Measurements from ENCODE around the gene FAM174C. TPM values are rescaled to one million over a fixed set of nuclear protein-coding genes. Genes with fewer than 3 reads are reported as not detected.
"Not testable (repeated sequence)": the region's sequence is repeated elsewhere in the genome, so short reads cannot be mapped to it uniquely, and the experiment has no call there.

The FAM174C gene
- total RNA-seq, 1 donor from 2014 or later = 96.6 TPM

DNA sequence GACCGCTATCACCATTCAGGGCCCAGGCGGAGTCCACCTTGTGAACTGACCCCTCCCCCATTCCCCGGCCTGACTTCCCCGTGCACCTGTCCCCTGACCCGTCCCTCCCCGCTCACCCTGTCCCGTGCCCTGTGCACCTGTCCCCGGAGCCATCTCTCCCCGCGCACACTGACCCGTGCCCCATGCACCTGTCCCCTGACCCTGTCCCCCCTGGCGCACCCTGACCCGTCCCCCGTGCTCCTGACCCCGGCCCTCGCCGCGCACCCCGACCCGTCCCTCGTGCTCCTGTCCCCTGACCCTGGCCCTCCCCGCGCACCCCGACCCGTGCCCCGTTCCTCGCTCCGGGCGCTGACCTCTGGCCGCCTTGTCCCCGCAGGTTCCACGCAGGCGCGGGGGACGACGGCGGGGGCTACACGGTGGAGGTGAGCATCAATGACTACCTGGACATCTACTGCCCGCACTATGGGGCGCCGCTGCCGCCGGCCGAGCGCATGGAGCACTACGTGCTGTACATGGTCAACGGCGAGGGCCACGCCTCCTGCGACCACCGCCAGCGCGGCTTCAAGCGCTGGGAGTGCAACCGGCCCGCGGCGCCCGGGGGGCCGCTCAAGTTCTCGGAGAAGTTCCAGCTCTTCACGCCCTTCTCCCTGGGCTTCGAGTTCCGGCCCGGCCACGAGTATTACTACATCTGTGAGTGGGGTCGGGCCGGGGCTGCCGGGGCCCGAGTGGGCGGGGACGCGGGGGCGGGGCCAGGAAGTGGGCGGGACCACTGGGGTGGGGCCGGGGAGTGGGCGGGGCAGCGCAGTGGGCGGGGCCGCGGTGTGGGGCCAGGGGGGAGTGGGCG is 20.1 kb downstream of the FAM174C start:
- no peak for DNase-seq (ENCODE audit: extremely low read depth, low read depth, low spot score)

DNA sequence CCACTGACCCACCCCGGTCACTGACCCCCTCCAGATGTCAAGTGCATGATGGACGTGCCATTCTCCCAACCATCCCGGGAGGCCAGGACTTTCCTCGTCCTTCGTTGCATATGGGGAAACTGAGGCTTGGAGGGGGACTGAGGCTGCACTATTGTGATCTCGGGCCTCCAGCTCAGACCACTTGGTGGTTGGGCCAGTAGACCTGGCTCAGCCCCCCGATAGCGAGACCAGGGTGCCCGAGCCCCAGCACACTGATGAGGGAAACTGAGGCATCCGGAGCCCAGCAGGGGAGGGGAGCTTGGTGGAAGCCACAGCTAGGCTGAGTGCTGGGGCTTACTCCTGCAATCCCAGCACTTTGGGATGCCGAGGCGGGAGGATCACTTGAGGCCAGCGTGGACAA is 20.7 kb downstream of the FAM174C start:
- DNase-seq (ENCODE audit: extremely low read depth, low read depth, low spot score) = no peak

DNA sequence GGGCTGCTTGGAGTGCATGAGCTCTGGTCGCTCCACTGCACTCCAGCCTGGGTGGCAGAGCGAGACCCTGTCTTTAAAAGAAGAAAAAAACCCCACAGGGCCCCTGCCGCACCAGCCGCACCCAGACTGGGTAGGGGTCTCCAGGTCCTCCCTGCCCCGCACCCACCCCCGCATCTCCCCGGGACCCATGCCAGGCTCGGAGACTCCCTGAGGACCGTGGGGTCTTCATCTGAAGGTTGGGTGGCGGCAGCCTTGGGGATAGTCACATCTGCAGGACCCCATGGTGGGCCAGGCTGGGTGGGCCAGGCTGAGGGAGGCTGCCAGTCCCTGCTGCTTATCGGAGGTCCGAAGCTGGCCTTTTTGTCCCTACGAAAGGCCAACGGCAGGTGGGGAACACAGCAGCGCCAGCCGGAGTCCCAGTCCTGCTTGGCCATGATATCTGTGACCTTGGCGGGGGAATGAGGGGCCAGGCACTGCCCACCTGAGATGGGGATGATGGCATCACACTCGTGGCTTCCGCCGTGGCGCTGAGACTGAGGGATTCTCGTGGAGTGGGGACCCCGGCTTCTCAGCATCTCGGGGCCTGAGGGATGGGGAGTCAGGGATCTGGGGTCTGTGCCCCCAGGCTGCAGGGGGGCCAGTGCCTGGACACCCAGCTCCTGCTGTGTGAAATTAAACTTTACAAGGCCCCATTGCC is 21.4 kb downstream of the FAM174C start:
- no peak for DNase-seq (ENCODE audit: extremely low read depth, low read depth, low spot score)

DNA sequence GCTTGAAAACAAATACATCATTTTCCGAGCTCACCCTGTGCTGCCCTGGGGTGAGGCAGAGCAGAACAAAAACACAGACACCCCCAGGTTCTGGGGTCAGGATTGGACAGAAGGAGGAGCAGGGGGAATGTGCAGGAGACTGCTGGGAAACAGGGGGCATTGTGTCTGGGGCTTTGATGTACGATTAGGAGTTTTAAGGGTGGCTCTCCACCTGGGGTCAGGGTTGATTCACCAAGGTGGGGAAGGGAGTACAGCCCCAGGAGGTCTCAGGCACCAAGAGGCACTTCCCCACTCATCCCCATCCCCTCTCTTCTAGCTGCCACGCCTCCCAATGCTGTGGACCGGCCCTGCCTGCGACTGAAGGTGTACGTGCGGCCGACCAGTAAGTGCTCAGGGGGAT is 22.9 kb downstream of the FAM174C start:
- no peak for DNase-seq (ENCODE audit: extremely low read depth, low read depth, low spot score)

DNA sequence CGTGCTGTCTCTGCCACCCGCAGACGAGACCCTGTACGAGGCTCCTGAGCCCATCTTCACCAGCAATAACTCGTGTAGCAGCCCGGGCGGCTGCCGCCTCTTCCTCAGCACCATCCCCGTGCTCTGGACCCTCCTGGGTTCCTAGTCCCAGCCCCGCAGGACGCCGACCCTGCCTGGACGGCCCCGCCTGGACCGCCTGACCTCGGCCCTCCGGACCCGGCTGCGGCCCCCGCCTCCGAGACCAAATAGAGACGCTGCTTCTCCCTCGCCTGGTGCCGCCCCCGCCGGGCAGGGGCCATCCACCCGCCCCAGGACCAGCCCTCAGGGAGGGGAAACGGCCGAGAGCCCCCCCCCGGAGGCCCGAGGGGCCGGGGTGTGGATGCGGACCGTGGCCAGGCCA is 24.5 kb downstream of the FAM174C start:
- no peak for DNase-seq (ENCODE audit: extremely low read depth, low read depth, low spot score)

DNA sequence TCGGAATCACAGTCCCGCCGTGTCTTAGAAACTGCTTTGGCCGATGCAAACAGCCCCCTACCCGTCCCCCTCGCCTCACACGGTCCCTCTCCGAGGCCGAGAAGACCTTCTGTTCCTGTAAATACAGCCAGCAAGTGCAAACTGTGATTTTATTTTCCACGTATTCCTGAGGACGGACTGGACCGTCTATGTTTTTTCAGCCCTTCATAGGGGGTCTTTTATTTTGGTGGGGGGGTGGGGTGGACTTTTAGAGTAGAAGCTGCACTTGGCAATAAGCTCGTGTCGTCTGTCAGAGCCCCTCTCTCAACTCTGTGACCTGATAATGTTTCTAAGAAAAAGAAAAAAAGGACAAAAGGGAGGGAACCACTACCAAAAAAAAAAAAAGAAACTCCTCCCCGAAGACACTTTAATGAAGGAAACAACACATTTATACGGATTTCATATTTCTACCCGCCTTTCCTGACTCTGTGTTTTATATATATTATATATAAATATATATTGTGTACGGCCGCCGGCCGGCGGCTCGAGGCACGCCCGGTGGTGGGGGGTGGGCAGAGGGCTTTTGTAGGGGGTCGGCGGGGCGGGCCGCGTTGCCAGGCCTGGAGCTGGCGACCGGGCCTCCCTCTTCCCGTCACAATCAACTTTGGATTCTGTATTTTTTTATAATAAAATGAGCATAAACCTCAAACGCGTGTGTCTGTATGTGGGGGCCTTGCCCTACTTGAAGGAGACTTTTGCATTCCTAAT is 25.6 kb downstream of the FAM174C start:
- DNase-seq (ENCODE audit: extremely low read depth, low read depth, low spot score) = no peak

DNA sequence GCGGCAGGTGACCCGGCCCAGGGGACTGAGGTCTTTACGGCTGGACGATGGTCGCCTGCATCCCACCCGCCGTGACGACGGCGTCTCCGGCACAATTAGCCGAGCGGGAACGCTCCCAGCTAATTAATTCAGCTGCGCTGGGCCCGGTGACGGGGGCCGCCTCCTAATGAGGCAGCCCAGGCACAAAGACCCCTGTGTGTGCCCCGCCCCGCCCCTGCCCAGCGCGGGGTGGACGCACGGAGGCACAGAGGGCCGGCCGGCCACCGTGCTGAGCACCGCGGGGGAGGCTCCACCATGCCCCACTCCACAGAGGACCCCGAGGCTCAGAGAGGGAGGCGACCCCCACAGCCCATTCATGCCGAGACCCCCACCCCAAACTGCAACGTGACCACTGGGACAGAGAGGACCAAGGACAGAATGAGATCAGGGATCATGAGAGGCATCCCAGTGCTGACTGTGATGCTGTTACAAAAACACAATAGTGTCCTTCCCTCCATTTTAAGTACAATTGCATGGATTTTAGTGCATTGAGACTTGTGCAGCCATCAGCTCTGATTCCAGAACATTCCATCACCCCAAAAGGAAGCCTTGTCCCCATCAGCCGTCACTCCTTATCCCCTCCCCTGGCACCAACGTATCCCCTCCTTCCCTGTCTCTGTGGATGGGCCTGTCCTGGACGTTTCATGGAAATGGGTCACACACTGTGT is 27.4 kb downstream of the FAM174C start:
- DNase-seq (ENCODE audit: extremely low read depth, low read depth, low spot score) = no peak

DNA sequence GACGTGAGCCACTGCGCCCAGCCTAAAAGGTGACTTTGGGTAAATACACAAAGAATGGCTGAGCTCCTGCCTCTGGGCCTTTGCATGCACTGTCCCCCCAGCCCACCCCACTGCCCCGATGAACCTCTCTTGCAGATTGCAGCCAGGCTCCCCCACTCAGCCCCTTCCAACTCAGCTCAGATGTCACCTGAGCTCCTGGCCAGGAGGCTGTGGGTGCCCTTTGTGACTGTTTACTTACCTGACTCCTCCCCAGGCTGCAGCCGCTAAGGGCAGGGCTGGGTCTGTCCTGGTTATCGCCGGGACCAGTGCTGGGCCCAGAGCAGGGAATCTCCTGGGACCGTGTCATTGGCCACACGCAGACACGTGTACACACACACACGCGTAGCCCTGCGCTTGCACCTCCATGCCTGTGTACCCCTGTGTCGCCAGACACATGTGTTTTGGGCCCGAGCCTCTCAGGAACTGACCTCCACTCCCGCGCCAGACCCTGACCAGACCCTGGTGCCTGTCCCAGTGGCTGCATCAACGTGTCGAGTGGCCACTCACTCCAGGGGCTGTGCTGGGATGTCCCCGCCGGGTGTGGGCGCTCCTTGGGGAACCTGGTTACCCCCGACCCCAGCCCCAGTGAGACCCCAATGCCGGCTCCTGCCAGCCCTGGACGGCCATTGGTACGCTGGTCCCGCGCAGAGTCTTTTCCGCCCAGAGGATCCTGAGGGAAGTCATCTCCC is 29.0 kb downstream of the FAM174C start:
- DNase-seq (ENCODE audit: extremely low read depth, low read depth, low spot score) = no peak

DNA sequence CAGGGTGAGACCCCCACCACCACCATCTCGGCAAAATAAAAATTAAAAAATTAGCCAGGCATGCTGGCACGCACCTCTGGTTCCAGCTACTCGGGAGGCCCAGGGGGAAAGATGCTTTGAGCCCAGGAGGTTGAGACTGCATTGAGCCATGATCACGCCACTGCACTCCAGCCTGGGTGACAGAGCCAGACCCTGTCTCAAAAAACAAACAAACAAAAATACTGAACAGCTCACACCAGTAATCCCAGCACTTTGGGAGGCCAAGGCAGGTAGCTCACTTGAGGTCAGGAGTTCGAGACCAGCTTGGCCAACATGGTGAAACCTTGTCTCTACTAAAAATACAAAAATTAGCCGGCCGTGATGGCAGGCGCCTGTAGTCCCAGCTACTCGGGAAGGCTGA is 30.0 kb downstream of the FAM174C start:
- not testable (repeated sequence) for DNase-seq (ENCODE audit: extremely low read depth, low read depth, low spot score)

DNA sequence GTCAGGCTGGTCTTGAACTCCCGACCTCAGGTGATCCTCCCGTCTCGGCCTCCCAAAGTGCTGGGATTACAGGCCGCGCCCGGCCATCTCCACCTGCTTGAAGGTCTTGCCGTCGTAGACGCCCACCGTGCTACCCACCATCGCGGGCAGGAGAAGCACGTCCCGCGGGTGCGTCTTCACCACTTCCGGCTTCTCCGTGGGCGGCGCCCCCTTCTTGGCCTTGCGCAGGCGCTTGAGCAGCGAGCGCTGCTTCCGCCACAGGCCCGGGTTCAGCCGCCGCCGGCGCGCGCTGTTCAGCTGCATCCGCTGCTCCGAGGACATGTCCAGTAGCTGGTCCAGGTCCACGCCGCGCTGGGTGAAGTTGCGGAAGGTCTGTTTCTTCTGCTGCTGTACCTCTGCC is 32.0 kb downstream of the FAM174C start:
- no peak for DNase-seq (ENCODE audit: extremely low read depth, low read depth, low spot score)

DNA sequence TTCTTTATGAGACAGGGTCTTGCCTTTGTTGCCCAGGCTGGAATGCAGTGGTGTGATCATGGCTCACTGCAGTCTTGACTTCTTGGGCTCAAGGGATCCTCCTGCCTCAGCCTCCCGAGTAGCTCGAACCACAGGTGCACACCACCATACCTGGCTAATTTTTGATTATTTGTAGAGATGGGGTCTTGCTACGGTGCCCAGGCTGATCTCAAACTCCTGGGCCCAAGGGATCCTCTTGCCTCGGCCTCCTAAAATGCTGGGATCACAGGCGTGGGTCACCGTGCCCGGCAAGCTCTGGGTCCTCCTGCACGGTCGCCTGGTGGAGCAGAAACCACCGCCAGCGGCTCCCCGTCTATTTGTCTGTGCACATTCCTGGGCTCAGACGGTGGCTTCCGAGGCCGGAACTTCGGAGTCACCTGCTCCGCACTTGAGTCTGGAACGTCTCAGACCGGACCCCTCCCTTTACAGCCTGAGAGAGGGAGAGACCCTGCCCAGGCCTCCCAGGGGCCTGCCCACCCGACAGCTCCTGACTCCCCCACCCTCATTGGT is 32.5 kb downstream of the FAM174C start:
- no peak for DNase-seq (ENCODE audit: extremely low read depth, low read depth, low spot score)

DNA sequence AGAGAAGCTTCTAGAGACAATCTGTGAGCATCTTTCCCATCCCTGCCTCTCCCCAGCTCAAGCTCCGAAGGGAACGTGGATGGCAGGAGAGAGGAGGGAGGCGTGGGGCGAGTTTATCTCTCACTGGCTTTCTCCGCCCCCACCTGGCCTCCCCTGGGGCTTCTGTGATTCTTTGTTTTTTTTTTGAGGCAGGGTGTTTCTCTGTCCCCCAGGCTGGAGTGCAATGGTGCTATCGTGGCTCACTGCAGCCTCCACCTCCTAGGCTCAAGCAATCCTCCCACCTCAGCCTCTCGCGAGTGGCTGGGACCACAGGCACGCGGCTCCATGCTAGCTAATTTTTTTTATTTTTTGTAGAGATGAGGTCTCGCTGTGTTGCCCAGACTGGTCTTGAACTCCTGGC is 33.4 kb downstream of the FAM174C start:
- DNase-seq (ENCODE audit: extremely low read depth, low read depth, low spot score) = no peak

DNA sequence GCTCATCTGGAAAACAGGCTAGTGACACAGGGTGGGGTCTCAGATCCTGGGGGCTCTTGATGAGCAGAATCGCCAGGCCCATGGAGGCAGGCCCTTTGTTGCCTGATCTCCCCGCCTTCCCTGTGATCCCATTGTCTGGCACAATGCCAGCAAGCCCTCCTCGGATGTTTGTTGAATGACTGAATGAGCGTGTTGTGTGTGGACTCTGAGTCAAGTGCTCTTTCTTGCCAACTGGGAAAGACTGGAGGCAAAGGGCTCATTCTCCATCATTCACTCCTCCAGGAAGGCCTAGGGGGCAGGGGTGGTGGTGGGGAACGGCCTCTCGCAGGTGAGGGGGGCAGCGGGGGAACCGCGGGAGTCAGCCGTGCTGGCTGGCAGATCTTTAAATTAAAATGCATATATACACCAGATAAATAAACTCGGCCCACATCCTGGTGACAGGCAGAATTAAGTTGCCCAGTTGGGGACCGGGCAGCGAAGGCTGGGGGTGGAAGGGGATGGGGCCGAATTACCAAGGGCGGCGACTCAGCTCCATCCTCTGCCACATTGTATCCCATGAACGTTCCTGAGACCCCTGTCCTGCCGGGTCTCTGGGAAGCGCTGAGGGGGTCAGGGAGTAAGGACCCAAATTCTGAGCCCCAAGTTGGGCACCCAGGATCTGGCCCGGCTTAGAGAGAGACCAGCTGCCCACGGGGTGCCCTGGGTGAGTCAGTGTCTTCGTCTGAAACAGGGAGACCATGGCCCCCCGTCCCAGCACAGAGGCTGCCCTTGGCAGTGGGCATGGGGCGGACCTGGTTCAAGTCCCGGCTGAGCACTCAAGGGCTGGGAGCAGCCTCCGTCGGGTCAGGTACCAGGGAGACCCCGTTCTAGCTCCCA is 34.9 kb downstream of the FAM174C start:
- DNase-seq (ENCODE audit: extremely low read depth, low read depth, low spot score) = no peak

DNA sequence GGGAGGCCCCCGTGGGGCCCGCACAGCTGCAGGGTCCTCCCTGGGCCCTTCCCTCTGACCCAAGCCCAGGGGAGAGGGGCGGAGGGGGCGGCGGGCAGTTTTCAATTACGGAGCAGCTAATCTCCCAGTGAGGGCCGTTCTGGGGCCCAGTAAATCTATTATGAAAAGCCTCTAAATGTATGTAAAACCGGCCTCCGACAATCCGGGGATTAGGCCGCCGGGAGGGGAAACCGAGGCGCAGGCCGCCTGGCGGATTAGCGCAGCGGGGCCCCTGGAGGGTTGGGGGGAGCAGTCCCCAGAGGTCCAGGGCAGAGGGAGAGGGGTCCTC is 35.5 kb downstream of the FAM174C start:
- DNase-seq (ENCODE audit: extremely low read depth, low read depth, low spot score) = no peak

DNA sequence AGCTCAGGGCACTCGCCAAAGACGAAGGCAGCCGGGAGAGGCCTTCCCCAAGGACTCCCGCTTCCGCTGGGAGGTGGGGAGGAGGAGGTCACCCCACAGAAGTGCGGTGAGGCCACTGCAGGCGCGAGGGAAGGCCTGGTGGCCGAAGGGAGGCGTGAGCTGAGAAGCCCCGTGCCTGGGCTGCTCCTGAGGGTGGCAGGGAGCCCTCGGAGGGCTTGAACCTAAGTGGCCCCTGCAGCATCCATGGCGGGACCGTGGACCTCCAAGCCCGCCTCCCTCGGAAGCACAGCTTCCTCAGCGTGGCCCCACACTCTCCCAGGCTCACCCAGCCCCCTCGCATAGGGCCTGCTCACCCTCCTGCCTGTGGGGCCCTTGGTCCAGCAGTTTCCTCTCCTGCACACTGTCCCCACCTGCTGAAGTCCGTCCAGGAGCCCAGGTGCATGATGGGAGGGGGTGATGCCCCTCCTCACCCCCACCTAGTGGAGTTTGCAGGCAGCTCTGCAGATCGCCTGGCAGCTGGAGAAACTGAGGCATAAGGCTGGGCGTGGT is 36.3 kb downstream of the FAM174C start:
- DNase-seq (ENCODE audit: extremely low read depth, low read depth, low spot score) = no peak

DNA sequence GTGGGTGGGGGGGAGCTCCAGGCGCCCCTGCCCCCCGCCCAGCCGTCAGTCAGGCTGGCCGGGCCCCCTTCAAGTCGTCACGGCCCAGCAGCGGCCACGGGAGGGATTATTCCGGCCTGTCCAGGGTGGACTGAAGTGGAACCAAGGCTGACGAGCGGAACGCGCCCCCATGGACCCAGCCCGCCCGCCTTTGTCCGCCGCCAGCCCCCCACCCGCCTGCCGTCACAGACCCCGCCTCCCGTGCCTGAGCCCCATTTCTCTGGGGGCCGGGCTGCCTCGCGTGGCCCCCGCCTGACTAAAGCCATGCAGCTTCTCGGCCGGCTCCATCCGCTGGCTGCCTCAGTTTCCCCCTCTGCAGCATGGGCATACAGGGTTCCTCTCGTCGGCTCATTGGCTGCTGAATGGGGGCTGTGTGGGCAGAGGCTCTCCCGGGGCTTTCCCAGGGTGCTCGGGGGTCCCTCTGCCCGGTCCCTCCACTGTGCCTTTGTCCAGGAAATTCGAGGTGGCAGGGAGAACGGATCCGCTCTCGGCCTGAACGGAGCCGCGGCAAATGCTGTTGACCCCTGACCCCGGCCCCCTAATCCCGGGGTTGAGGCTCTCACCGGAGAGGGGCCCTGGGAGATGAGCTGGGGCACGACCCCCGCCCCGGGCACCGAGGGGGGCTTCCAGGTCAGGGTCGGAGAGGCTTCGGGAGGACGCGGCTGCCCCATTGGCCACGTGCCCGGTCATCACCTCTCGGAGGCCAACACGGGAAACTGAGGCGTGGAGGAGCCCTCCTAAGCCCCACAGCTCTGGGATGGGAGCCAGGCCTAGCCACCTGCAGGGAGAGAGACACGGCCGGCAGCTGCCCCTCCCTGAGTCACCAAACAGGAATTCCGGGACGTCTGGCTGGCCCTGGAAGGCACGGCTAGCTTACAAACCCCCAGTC is 37.7 kb downstream of the FAM174C start:
- DNase-seq (ENCODE audit: extremely low read depth, low read depth, low spot score) = no peak

DNA sequence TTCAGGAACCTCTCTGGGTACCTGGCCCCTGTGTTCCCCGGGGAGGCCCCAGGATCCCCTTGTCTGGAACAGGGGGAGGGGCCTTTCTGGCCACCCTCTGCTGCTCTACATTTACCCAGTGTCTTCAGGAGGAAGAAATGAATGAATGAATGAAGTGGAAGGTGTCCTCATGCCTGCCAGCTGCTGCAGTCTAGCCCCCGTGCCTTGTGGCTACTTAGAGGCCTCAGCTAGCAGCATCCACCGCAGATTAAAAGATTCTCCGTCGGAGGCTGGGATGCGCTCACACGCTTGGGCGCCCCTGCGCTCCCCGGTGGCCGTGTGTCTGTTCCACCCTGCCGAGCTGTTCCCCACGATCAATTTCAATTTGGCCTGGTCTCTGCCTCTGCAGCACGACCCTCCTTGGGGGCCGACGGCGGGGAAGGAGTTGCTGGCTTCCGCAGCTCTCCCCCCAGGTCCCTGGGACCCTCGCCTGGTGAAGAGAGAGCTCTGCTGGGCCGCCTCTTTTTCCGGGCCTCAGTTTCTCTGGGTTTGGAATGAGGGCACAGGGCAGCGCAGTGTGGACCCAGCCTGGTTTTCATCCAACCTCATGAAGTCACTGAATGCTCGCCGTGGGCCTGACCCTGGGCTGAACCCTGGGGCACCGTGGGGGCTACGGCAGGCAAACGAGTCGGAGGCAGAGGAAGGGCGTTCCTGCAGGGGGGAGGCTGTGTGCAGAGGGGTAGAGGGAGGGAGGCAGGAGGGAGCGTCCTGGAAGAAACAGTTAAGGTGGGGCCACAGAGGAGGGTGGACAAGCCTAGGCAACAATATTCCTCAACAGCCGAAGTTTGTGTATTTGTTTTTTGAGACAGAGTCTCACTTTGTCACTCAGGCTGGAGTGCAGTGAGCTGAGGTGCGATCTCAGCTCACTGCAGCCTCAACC is 38.6 kb downstream of the FAM174C start:
- DNase-seq (ENCODE audit: extremely low read depth, low read depth, low spot score) = no peak

Data from glomerular endothelial cell (primary cell).